Lung (tissue), 12 donors: Measurements from ENCODE around the gene KCTD21. TPM values are rescaled to one million over a fixed set of nuclear protein-coding genes. Genes with fewer than 3 reads are reported as not detected.

ENCODE experiments used
- ATAC-seq: fragments of 200-7000 bp; cut with Tn5 transposase; one replicate; pipeline ENCODE4 v1.9.1; 2020; ENCODE audit warnings: moderate number of reproducible peaks; ENCODE audit not compliant: insufficient read depth, low FRiP score
- DNase-seq, 3 donors: peaks; one replicate each; pipeline ENCODE4 v3.0.0-alpha.2; 2013 to 2017
- H3K27ac ChIP-seq, 2 donors: one replicate each; pipeline ENCODE4 v1.5.1; 2013; ENCODE audit warnings: mild to moderate bottlenecking in 2 of 2, moderate library complexity in 2 of 2, control low read depth in 1 of 2, inconsistent platforms in 1 of 2, low read depth in 1 of 2, low read length in 1 of 2
- H3K27me3 ChIP-seq, 3 donors: one replicate each; pipeline ENCODE4 v1.5.1; 2013; ENCODE audit warnings: low read length in 2 of 3; ENCODE audit not compliant: control insufficient read depth in 3 of 3, insufficient read depth in 3 of 3
- H3K36me3 ChIP-seq, 4 donors: one replicate each; pipeline ENCODE4 v1.5.1; 2013; ENCODE audit warnings: low read length in 4 of 4, mild to moderate bottlenecking in 1 of 4, moderate library complexity in 1 of 4; ENCODE audit not compliant: control insufficient read depth in 4 of 4, insufficient read depth in 4 of 4
- H3K4me1 ChIP-seq, 5 donors: one replicate each; pipeline ENCODE4 v1.5.1; 2013; ENCODE audit warnings: low read length in 5 of 5, mild to moderate bottlenecking in 2 of 5, moderate library complexity in 1 of 5; ENCODE audit not compliant: control insufficient read depth in 5 of 5, insufficient read depth in 5 of 5
- H3K4me3 ChIP-seq: one replicate; pipeline ENCODE4 v1.5.1; 2013; ENCODE audit warnings: mild to moderate bottlenecking, control low read depth, moderate library complexity
- H3K9ac ChIP-seq, 2 donors: one replicate each; pipeline ENCODE4 v1.5.1; 2013; ENCODE audit warnings: low read length in 2 of 2, control low read depth in 1 of 2; ENCODE audit not compliant: insufficient read depth in 1 of 2
- H3K9me3 ChIP-seq, 4 donors: one replicate each; pipeline ENCODE4 v1.5.1; 2013; ENCODE audit warnings: low read length in 3 of 4, mild to moderate bottlenecking in 1 of 4, moderate library complexity in 1 of 4; ENCODE audit not compliant: control insufficient read depth in 4 of 4, insufficient read depth in 3 of 4
- WGBS, 2 donors: extraction: QIAGEN DNeasy Blood & Tissue Kit; methylation state at CpG; one replicate each; pipeline ENCODE4 v1.1.7; 2013; 5-methylcytosine and 5-hydroxymethylcytosine counted together
- polyA plus RNA-seq, 2 donors: library from polyadenylated mRNA; stranded (reverse); fragments of 200-250 nt; gene quantifications; one replicate each; pipeline ENCODE4 v1.2.1, GENCODE V29; 2013
- total RNA-seq, 2 donors: library from RNA; depleted of rRNA in 1 of 2; stranded (reverse); fragments of >200 nt in 1 of 2; gene quantifications; one replicate each; pipeline ENCODE4 v1.2.1, GENCODE V29; 2014 to 2021
- TF ChIP-seq, protein P1 (sequence below): IDR thresholded peaks from 2 replicates; pipeline ENCODE4 v1.5.1; 2012; ENCODE audit warnings: mild to moderate bottlenecking; ENCODE audit errors: control extremely low read depth, extremely low read depth
- donor health status: control.
- donor health status: control.
- donor health status: Bipolar disorder and iron deficiency.
- donor health status: healthy.
- donor health status: DM: yes; HTN: yes; CAD: no.

KCTD21 gene
- total and polyA plus RNA-seq, 4 donors, result 4.1 to 10.8 (median 7.5) TPM

DNA sequence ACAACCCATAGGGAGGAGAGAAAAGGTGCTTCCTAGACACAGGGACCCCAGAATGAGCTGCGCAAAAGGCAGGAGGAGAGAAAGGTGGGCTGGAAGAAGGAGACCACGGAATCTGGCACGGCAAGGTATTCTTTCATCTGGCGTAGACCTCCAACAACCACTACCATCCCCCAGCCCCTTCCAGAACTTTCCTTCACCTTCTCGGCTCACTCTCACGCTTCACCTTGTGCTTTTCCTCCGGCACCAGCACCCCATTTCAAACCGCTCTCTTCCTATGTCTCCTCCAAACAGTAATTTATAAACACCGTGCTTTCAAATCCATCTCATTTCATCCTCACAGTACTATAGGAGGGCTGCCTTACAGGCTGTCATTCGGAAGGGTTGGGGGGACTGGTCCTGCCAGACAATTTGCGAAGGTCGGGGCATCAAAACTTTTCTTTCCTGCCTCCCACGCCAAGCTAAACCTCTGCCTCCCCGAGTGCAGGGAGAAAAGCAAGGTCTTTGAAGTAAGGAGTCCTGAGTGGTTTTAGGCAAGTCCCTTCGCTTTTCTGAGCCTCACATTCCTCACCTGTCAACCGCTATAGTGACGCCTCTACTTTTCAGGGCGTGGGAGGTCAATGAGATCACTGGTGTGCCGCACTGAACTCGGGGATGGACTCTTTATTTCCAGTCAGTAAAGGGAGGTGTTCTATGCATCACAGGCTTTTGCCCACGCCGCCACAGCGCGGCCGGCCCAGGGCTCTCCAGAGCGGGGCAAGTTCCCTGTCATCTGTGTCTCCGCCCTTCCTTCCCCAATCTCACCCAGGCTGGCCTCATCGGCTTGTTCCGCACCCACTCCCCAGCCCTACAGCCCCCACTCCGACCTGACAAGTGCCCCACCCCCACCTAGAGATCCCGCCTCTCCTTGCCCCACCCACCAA lies 800 bp downstream of the KCTD21 start:
- Histone ChIP-seq H3K9me3 (no peaks in the 10 kb centered on the region), H3K4me1 (peaks cover 0 to 26% (median 0%) of the 10 kb centered on the region in 5 donors), H3K36me3 (no peaks in the 10 kb centered on the region), H3K27me3 (no peaks in the 10 kb centered on the region), H3K9ac (peak overlapping the region in 1 of 2 donors; percentile 53), H3K27ac (peak overlapping the region; percentile 44 to 53), H3K4me3 (peak overlapping the region; percentile 60)
- no peak for DNase-seq
- TF ChIP-seq, protein P1, sequence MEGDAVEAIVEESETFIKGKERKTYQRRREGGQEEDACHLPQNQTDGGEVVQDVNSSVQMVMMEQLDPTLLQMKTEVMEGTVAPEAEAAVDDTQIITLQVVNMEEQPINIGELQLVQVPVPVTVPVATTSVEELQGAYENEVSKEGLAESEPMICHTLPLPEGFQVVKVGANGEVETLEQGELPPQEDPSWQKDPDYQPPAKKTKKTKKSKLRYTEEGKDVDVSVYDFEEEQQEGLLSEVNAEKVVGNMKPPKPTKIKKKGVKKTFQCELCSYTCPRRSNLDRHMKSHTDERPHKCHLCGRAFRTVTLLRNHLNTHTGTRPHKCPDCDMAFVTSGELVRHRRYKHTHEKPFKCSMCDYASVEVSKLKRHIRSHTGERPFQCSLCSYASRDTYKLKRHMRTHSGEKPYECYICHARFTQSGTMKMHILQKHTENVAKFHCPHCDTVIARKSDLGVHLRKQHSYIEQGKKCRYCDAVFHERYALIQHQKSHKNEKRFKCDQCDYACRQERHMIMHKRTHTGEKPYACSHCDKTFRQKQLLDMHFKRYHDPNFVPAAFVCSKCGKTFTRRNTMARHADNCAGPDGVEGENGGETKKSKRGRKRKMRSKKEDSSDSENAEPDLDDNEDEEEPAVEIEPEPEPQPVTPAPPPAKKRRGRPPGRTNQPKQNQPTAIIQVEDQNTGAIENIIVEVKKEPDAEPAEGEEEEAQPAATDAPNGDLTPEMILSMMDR, result no peak
- ATAC-seq, result no peak
- WGBS, 2 donors, result 18 to 24% methylated on average over 31 of the region's 31 CpGs

GRCh38 chr11:78181185-78181584 lies 7.2 kb downstream of the KCTD21 start:
- DNase-seq (peak in 2 of 3 donors; percentile 39 to 53), ATAC-seq (no peak)
- no peaks in the 10 kb centered on the region for H3K9me3 ChIP-seq
- no peak overlapping the region for H3K27ac ChIP-seq
- H3K36me3 ChIP-seq, result peaks cover 0 to 4% (median 0%) of the 10 kb centered on the region in 4 donors
- H3K4me1 ChIP-seq, result peaks cover 0 to 3% (median 0%) of the 10 kb centered on the region in 5 donors
- no peak overlapping the region for H3K4me3 ChIP-seq
- H3K27me3 ChIP-seq, result no peaks in the 10 kb centered on the region
- H3K9ac ChIP-seq, result no peak overlapping the region
- WGBS, 2 donors, result 37 to 60% methylated on average over 2 of the region's 2 CpGs
- TF ChIP-seq, protein P1, result no peak

- TF ChIP-seq, protein P1, result no peak
- peaks cover 0 to 4% (median 0%) of the 10 kb centered on the region in 4 donors for H3K36me3 ChIP-seq
- 90 to 91% methylated on average over 4 of the region's 4 CpGs for WGBS, 2 donors
- ATAC-seq (no peak), DNase-seq (no peak)
- no peak overlapping the region for H3K9ac ChIP-seq
- no peaks in the 10 kb centered on the region for H3K9me3 ChIP-seq
- H3K27me3 ChIP-seq, result no peaks in the 10 kb centered on the region
- H3K4me3 ChIP-seq, result no peak overlapping the region
- peaks cover 0 to 3% (median 0%) of the 10 kb centered on the region in 5 donors for H3K4me1 ChIP-seq
- no peak overlapping the region for H3K27ac ChIP-seq
These were observed 7.7 kb downstream of the KCTD21 start for GRCh38 chr11:78180751-78181150.
